PC-3 (cell line): Measurements from ENCODE around the gene HPSE2.

Experiments
- EZH2 ChIP-seq: fragments of 300-600 bp; sonication (generic); IDR thresholded peaks from one replicate; pipeline ENCODE4 v1.6.1; 2017; ENCODE audit warnings: antibody characterized with exemption, mild to moderate bottlenecking, low read length; ENCODE audit not compliant: unreplicated experiment
- EZH2phosphoT487 ChIP-seq: fragments of 300-600 bp; sonication (generic); IDR thresholded peaks from 2 replicates; pipeline ENCODE4 v1.6.1; 2018; ENCODE audit warnings: mild to moderate bottlenecking, antibody characterized with exemption, low read length, borderline replicate concordance

GRCh38 chr10:98878921-98879320, 356.7 kb downstream of the HPSE2 start:
- TF ChIP-seq EZH2 (no peak), EZH2phosphoT487 (no peak)
